Measurements from ENCODE around the gene TSEN34.

GRCh38 chr19:54179262-54179852 lies 11.8 kb upstream of the TSEN34 start:
- TF ChIP-seq CTCF (IDR thresholded peaks at IDR 0.05; ENCODE audit: insufficient read depth, low read depth, low read length) (no peak), EZH2 (IDR thresholded peaks at IDR 0.05; ENCODE audit: insufficient read depth, low read length) (no peak)

Measured in astrocyte (in vitro differentiated cells and primary cell).